Fibroblast of the aortic adventitia (primary cell): ENCODE data around the gene FAM168B. TPM values are rescaled to one million over a fixed set of nuclear protein-coding genes. Genes with fewer than 3 reads are reported as not detected.

Experiments
- DNase-seq: peaks from one replicate; pipeline ENCODE4 v3.0.0-alpha.2; 2010; ENCODE audit warnings: low read depth
- H3K4me3 ChIP-seq: 2 replicates; pipeline ENCODE4 v1.5.1; 2011; ENCODE audit warnings: low read depth, mild to moderate bottlenecking, control low read depth, low read length, moderate library complexity
- CTCF ChIP-seq: IDR thresholded peaks from 2 replicates; pipeline ENCODE4 v1.5.1; 2011; ENCODE audit warnings: mild to moderate bottlenecking, low read length, control low read depth, inconsistent platforms; ENCODE audit not compliant: insufficient read depth
- total RNA-seq: library from RNA; depleted of rRNA; stranded (reverse); fragments of >200 nt; gene quantifications from 2 replicates; pipeline ENCODE4 v1.2.3, GENCODE V29; 2012; ENCODE audit warnings: low replicate concordance

FAM168B gene
- total RNA-seq, 1 donor = 114 TPM

DNA sequence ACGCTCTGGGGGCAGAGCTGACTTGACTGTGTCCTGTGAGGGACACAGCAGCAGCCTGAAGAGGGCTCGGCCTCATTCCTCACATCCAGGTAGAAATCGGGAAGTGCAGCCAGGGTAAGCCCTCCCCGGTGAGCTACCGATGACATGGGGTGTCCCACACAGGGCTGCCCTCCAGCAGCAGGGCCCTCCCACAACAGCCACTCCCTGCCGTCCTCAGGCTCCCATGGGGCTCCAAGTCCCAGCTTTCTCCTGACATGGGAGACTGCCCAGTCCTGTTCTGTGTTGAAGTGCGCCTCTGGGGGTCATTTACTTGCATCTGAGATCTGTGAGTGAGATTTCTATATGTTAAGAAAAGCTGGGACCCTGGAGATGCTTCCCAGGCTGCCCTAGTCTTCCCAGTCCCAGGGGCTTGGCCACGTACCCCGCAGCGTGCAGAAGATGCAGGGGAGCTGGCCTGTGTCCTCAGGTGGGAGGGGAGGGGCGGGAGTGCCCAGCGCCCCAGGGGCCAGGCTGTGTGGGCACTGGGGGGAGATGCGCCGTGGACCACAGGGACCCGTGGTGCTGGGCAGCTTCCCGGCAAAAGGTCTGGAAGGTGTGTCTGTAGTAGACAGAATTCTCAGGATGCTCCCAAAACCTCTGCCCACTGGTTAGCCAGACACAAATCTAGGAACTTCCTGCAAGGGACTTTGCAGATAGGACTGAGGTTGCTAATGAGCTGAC lies 87.9 kb downstream of the FAM168B start:
- no peak for TF ChIP-seq CTCF
- no peak overlapping the region for H3K4me3 ChIP-seq
- DNase-seq = no peak

DNA sequence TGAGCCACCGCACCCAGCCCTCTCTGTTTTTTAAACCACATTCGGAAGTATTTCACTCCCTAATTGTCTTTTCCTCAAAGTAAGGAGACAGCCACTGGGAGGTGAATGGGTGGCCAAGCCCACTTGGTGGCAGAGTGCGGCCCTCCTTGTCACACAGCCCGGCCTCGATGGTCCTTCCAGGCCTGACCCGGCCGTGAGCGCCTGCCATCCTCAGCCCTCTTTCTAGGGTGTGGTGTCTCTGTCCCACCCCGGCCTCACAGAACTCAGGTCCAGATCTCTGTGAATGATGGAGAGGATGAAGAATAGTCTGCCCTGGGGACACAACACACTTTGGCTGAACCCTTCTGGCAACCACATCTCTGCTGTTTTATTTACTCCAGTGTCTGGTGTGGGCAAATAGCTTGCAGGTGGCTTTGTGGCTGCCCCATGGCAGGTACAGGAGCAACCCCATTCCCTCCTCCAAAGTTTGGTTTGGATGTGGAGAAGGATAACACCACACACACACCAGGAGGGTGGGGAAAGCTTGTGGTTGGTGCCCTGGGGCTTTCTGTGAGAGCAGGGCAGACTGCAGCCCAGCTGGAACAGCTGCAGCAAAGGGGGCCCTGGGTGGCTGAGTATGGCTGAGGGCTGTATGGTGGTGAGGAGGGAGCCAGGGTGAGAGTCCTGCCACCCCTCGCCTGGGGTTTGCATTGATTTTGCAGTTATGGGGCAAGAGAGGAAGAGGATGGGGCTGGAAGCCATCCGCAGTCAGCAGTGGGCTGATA lies 88.6 kb downstream of the FAM168B start:
- no peak for DNase-seq
- no peak for TF ChIP-seq CTCF

GRCh38 chr2:130998561-130998960 lies 94.7 kb downstream of the FAM168B start:
- H3K4me3 ChIP-seq = no peak overlapping the region
- TF ChIP-seq CTCF = no peak
- no peak for DNase-seq

More for the DNA sequence above, 88.6 kb downstream of the FAM168B start:
- H3K4me3 ChIP-seq = no peak overlapping the region

Other genes starting within 250 kb of the FAM168B start
- gene PLEKHB2, start 11.9 kb upstream of the FAM168B start, total RNA-seq = 43.3 and 57.0 TPM in 2 replicates
- not detected in 2 replicates for gene POTEE, start 116.1 kb upstream of the FAM168B start, total RNA-seq